GM23338 (cell line): ENCODE results near the gene HOXA5.
A peak's percentile ranks its signal among the peaks of the same experiment; 100 is the strongest.

Experiments
- CREB1 ChIP-seq: fragments of 250-450 bp; sonication (Bioruptor Pico); IDR thresholded peaks from 2 replicates; pipeline ENCODE4 v1.5.0; 2020; ENCODE audit warnings: low read depth, mild to moderate bottlenecking, moderate library complexity
- EZH2 ChIP-seq: fragments of 200-600 bp; sonication (generic); IDR thresholded peaks from one replicate; pipeline ENCODE4 v1.8.0; 2017; ENCODE audit warnings: antibody characterized with exemption, mild to moderate bottlenecking, low read depth; ENCODE audit not compliant: unreplicated experiment
- EZH2phosphoT487 ChIP-seq: fragments of 200-600 bp; sonication (generic); IDR thresholded peaks from one replicate; pipeline ENCODE4 v1.8.1; 2018; ENCODE audit warnings: antibody characterized with exemption; ENCODE audit not compliant: unreplicated experiment
- POLR2AphosphoS5 ChIP-seq: IDR thresholded peaks from 2 replicates; pipeline ENCODE4 v1.6.1; 2016; ENCODE audit warnings: antibody characterized with exemption, low read depth
- ZNF114 ChIP-seq: fragments of 250-450 bp; sonication (Bioruptor Pico); IDR thresholded peaks from 2 replicates; pipeline ENCODE4 v1.5.0; 2020; ENCODE audit warnings: mild to moderate bottlenecking, moderate library complexity
- ZNF331 ChIP-seq: fragments of 250-450 bp; sonication (Bioruptor Pico); IDR thresholded peaks from 2 replicates; pipeline ENCODE4 v1.5.0; 2020; ENCODE audit warnings: low read depth, mild to moderate bottlenecking, moderate library complexity
- TF ChIP-seq, protein P1 (sequence below), 2 experiments: fragments of 200-600 bp in 1 of 2; sonication (generic) in 1 of 2; conservative IDR thresholded peaks; 2 replicates each; pipeline versions ENCODE4 v1.5.1 to v1.6.1; 2016 to 2017; ENCODE audit warnings: antibody characterized with exemption in 2 of 2, low read depth in 2 of 2, mild to moderate bottlenecking in 2 of 2, moderate library complexity in 1 of 2
- TF ChIP-seq, protein P2 (sequence below): IDR thresholded peaks from one replicate; pipeline ENCODE4 v1.6.1; 2018; ENCODE audit warnings: antibody characterized with exemption; ENCODE audit not compliant: unreplicated experiment
- TF ChIP-seq, protein P3 (sequence below): IDR thresholded peaks from 2 replicates; pipeline ENCODE4 v1.6.1; 2016; ENCODE audit warnings: antibody characterized with exemption

DNA sequence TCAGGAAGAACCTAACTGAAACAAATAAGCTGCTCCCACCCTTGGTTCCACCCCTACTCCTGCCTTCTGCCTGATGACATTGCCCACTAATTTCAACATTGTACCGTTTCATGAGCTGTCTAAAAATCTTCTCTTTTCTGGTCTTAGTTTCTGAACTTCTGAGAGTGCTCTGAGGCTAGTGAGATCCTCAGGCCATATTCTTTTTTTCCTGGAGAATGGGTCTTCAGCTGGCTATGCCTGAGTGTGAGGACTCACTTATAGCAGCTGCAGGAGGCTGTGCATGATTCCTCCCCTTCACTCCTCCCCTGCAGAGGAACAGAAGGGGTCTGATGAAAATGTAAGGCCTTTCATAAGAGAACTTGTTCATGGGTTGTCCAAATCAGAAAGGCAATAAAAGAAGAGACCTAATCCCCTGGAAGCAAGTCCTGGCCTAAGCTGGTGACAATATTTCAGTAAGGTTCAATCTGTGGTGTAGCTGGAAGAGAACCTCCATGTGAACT, 24.0 kb downstream of the HOXA5 start:
- TF ChIP-seq, protein P1, sequence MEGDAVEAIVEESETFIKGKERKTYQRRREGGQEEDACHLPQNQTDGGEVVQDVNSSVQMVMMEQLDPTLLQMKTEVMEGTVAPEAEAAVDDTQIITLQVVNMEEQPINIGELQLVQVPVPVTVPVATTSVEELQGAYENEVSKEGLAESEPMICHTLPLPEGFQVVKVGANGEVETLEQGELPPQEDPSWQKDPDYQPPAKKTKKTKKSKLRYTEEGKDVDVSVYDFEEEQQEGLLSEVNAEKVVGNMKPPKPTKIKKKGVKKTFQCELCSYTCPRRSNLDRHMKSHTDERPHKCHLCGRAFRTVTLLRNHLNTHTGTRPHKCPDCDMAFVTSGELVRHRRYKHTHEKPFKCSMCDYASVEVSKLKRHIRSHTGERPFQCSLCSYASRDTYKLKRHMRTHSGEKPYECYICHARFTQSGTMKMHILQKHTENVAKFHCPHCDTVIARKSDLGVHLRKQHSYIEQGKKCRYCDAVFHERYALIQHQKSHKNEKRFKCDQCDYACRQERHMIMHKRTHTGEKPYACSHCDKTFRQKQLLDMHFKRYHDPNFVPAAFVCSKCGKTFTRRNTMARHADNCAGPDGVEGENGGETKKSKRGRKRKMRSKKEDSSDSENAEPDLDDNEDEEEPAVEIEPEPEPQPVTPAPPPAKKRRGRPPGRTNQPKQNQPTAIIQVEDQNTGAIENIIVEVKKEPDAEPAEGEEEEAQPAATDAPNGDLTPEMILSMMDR (conservative IDR thresholded peaks at IDR 0.05; ENCODE audit: low read depth in 2 of 2) = no peak
- TF ChIP-seq ZNF331 (CRISPR knock-in tag) = no peak
- TF ChIP-seq, protein P2, sequence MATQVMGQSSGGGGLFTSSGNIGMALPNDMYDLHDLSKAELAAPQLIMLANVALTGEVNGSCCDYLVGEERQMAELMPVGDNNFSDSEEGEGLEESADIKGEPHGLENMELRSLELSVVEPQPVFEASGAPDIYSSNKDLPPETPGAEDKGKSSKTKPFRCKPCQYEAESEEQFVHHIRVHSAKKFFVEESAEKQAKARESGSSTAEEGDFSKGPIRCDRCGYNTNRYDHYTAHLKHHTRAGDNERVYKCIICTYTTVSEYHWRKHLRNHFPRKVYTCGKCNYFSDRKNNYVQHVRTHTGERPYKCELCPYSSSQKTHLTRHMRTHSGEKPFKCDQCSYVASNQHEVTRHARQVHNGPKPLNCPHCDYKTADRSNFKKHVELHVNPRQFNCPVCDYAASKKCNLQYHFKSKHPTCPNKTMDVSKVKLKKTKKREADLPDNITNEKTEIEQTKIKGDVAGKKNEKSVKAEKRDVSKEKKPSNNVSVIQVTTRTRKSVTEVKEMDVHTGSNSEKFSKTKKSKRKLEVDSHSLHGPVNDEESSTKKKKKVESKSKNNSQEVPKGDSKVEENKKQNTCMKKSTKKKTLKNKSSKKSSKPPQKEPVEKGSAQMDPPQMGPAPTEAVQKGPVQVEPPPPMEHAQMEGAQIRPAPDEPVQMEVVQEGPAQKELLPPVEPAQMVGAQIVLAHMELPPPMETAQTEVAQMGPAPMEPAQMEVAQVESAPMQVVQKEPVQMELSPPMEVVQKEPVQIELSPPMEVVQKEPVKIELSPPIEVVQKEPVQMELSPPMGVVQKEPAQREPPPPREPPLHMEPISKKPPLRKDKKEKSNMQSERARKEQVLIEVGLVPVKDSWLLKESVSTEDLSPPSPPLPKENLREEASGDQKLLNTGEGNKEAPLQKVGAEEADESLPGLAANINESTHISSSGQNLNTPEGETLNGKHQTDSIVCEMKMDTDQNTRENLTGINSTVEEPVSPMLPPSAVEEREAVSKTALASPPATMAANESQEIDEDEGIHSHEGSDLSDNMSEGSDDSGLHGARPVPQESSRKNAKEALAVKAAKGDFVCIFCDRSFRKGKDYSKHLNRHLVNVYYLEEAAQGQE = no peak
- peak; percentile 63 for TF ChIP-seq EZH2
- TF ChIP-seq, protein P3, sequence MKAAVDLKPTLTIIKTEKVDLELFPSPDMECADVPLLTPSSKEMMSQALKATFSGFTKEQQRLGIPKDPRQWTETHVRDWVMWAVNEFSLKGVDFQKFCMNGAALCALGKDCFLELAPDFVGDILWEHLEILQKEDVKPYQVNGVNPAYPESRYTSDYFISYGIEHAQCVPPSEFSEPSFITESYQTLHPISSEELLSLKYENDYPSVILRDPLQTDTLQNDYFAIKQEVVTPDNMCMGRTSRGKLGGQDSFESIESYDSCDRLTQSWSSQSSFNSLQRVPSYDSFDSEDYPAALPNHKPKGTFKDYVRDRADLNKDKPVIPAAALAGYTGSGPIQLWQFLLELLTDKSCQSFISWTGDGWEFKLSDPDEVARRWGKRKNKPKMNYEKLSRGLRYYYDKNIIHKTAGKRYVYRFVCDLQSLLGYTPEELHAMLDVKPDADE = no peak
- no peak for TF ChIP-seq EZH2phosphoT487
- no peak for TF ChIP-seq POLR2AphosphoS5
- no peak for TF ChIP-seq ZNF114 (CRISPR knock-in tag)
- no peak for TF ChIP-seq CREB1 (CRISPR knock-in tag)
